ENCODE results near the gene AKT1.

GRCh38 chr14:104757681-104758392, 37.7 kb downstream of the AKT1 start:
- no peak for TF ChIP-seq CTCF (IDR thresholded peaks at IDR 0.05)
- TF ChIP-seq ZFX (IDR thresholded peaks at IDR 0.05; ENCODE audit: borderline replicate concordance), result no peak
